Stimulated activated naive CD8-positive, alpha-beta T cell treated with anti-CD3 and anti-CD28 coated beads, Interleukin-15, Interleukin-2, amounts not matched to agents 100 U/mL and 50 U/mL, for 24 hours (primary cell): ENCODE data around the gene CLASP1.
"Not testable (repeated sequence)": the region's sequence is repeated elsewhere in the genome, so short reads cannot be mapped to it uniquely, and the experiment has no call there.

Experiments used
- ATAC-seq: fragments of 150-1000 bp; cut with Tn5 transposase; one replicate; pipeline ENCODE4 v1.10.0; 2021
- DNase-seq: peaks from one replicate; pipeline ENCODE4 v3.0.0; 2021

The CLASP1 gene

GRCh38 chr2:121504316-121504715, 144.9 kb downstream of the CLASP1 start:
- DNase-seq (no peak), ATAC-seq (no peak)

- DNase-seq (no peak), ATAC-seq (no peak)
These were observed 146.5 kb downstream of the CLASP1 start for GRCh38 chr2:121502781-121503180.

GRCh38 chr2:121502246-121502645, 147.0 kb downstream of the CLASP1 start:
- no peak for DNase-seq
- no peak for ATAC-seq

GRCh38 chr2:121501554-121501953, 147.7 kb downstream of the CLASP1 start:
- ATAC-seq: no peak

GRCh38 chr2:121501031-121501430, 148.2 kb downstream of the CLASP1 start:
- DNase-seq: no peak

More at GRCh38 chr2:121501554-121501953, 147.7 kb downstream of the CLASP1 start:
- no peak for DNase-seq

GRCh38 chr2:121498731-121499130, 150.5 kb downstream of the CLASP1 start:
- no peak for DNase-seq
- ATAC-seq: peak; percentile 46

More at GRCh38 chr2:121501031-121501430, 148.2 kb downstream of the CLASP1 start:
- ATAC-seq: no peak

GRCh38 chr2:121492409-121492808, 156.9 kb downstream of the CLASP1 start:
- no peak for ATAC-seq
- DNase-seq: no peak

- DNase-seq (no peak), ATAC-seq (no peak)
These were observed 157.7 kb downstream of the CLASP1 start for GRCh38 chr2:121491518-121491917.

- no peak for DNase-seq
- ATAC-seq: no peak
These were observed 158.6 kb downstream of the CLASP1 start for GRCh38 chr2:121490584-121491133.

GRCh38 chr2:121489911-121490583, 159.2 kb downstream of the CLASP1 start:
- DNase-seq (no peak), ATAC-seq (no peak)

GRCh38 chr2:121489284-121489683, 160.0 kb downstream of the CLASP1 start:
- ATAC-seq (no peak), DNase-seq (no peak)

GRCh38 chr2:121486191-121486790, 163.0 kb downstream of the CLASP1 start:
- no peak for DNase-seq
- no peak for ATAC-seq

- DNase-seq (no peak), ATAC-seq (no peak)
These were observed 164.2 kb downstream of the CLASP1 start for GRCh38 chr2:121485039-121485438.

- DNase-seq (no peak), ATAC-seq (no peak)
These were observed 165.4 kb downstream of the CLASP1 start for GRCh38 chr2:121483846-121484245.

GRCh38 chr2:121483021-121483420, 166.2 kb downstream of the CLASP1 start:
- DNase-seq: no peak
- ATAC-seq: no peak

- DNase-seq: no peak
- no peak for ATAC-seq
These were observed 168.4 kb downstream of the CLASP1 start for GRCh38 chr2:121480826-121481225.

- ATAC-seq: no peak
- DNase-seq: no peak
These were observed 169.3 kb downstream of the CLASP1 start for GRCh38 chr2:121479882-121480522.

GRCh38 chr2:121478996-121479745, 170.1 kb downstream of the CLASP1 start:
- DNase-seq: no peak

GRCh38 chr2:121478358-121478995, 170.8 kb downstream of the CLASP1 start:
- ATAC-seq, DNase-seq: not testable (repeated sequence)

More at GRCh38 chr2:121478996-121479745, 170.1 kb downstream of the CLASP1 start:
- no peak for ATAC-seq

GRCh38 chr2:121476684-121477083, 172.6 kb downstream of the CLASP1 start:
- no peak for DNase-seq

GRCh38 chr2:121475811-121476571, 173.3 kb downstream of the CLASP1 start:
- no peak for ATAC-seq
- DNase-seq: no peak

More at GRCh38 chr2:121476684-121477083, 172.6 kb downstream of the CLASP1 start:
- ATAC-seq: no peak
